Mucosa of descending colon (tissue), 3 donors: ENCODE data around the gene PSD. TPM values are rescaled to one million over a fixed set of nuclear protein-coding genes. Genes with fewer than 3 reads are reported as not detected.

ENCODE experiments used
- ATAC-seq: fragments of 200-7000 bp; cut with Tn5 transposase; one replicate; pipeline ENCODE4 v1.9.1; 2020; ENCODE audit warnings: mild to moderate bottlenecking, moderate library complexity
- DNase-seq, 3 donors: peaks; one replicate each; pipeline ENCODE4 v3.0.0-alpha.2; 2020
- H3K36me3 ChIP-seq: fragments of 200-600 bp; one replicate; pipeline ENCODE4 v1.8.0; 2021; ENCODE audit warnings: low read depth, mild to moderate bottlenecking
- H3K4me1 ChIP-seq: fragments of 200-600 bp; one replicate; pipeline ENCODE4 v1.8.0; 2021; ENCODE audit warnings: low read depth, mild to moderate bottlenecking
- H3K4me3 ChIP-seq: fragments of 200-600 bp; one replicate; pipeline ENCODE4 v1.8.0; 2021; ENCODE audit warnings: mild to moderate bottlenecking
- H3K9me3 ChIP-seq: fragments of 200-600 bp; one replicate; pipeline ENCODE4 v1.8.0; 2021; ENCODE audit warnings: mild to moderate bottlenecking
- intact Hi-C, 2 donors: fragments of 100-400 bp; cut with DNase I in 1 of 2; cut with micrococcal nuclease in 1 of 2; formaldehyde crosslinking; loops; one replicate each; pipeline versions ENCODE4 v1.11.0 to v1.11.1; 2022; cut with DNase I, micrococcal nuclease
- total RNA-seq, 3 donors: library from RNA; stranded (reverse); fragmentation: NEBNext Ultra II Directional in 2 of 3; extraction: Animal tissue kit (Norgen Biotek cat#: 25700) in 2 of 3; gene quantifications; one replicate each; pipeline versions ENCODE4 v1.2.1 to v1.2.4, GENCODE V29; 2021 to 2023
- TF ChIP-seq, protein P1 (sequence below): fragments of 200-600 bp; IDR thresholded peaks from one replicate; pipeline ENCODE4 v1.8.0; 2022; ENCODE audit warnings: antibody characterized with exemption, mild to moderate bottlenecking
- donor health status: DM: no; HTN: no; CAD: no; lungs with moderate emphysema.
- donor health status: DM: no; HTN: no; CAD: no.
- donor health status: DM: no; HTN: yes; CAD: no.

The PSD gene
- total RNA-seq, 3 donors from 2014 or later: 8.2 to 228 (median 11.4) TPM

- Histone ChIP-seq H3K4me3 (no peak overlapping the region), H3K4me1 (no peaks in the 10 kb centered on the region), H3K9me3 (no peaks in the 10 kb centered on the region), H3K36me3 (peaks cover 34% of the 10 kb centered on the region)
- TF ChIP-seq, protein P1, sequence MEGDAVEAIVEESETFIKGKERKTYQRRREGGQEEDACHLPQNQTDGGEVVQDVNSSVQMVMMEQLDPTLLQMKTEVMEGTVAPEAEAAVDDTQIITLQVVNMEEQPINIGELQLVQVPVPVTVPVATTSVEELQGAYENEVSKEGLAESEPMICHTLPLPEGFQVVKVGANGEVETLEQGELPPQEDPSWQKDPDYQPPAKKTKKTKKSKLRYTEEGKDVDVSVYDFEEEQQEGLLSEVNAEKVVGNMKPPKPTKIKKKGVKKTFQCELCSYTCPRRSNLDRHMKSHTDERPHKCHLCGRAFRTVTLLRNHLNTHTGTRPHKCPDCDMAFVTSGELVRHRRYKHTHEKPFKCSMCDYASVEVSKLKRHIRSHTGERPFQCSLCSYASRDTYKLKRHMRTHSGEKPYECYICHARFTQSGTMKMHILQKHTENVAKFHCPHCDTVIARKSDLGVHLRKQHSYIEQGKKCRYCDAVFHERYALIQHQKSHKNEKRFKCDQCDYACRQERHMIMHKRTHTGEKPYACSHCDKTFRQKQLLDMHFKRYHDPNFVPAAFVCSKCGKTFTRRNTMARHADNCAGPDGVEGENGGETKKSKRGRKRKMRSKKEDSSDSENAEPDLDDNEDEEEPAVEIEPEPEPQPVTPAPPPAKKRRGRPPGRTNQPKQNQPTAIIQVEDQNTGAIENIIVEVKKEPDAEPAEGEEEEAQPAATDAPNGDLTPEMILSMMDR: no peak
- ATAC-seq: no peak
- intact Hi-C loops: no loop called here
- DNase-seq: no peak
Observed at GRCh38 chr10:102375250-102375649, 43.3 kb downstream of the PSD start.

DNA sequence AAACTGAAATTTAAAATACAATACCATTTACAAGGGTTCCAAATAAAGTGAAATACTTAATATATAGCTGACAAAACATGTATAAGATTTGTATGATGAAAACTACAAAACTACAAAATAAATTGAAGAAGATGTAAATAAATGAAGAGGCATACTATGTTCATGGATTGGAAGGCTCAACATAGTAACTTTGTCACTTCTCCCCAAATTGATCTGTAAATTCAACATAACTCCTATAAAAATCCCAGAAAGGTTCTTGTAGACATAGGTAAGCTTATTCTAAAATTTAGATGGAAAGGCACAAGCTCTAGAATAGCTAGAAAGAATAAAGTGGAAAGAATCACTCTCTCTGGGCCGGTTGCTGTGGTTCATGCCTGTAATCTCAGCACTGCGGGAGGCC is 47.3 kb downstream of the PSD start:
- H3K9me3 ChIP-seq: no peaks in the 10 kb centered on the region
- no peak overlapping the region for H3K4me3 ChIP-seq
- ATAC-seq: no peak
- H3K4me1 ChIP-seq: no peaks in the 10 kb centered on the region
- DNase-seq: no peak
- TF ChIP-seq, protein P1: no peak
- H3K36me3 ChIP-seq: peaks cover 36% of the 10 kb centered on the region
- intact Hi-C loops: no loop called here

- no peak overlapping the region for H3K4me3 ChIP-seq
- no peak for DNase-seq
- no peak for ATAC-seq
- TF ChIP-seq, protein P1: no peak
- H3K4me1 ChIP-seq: no peaks in the 10 kb centered on the region
- intact Hi-C loops: no loop called here
- H3K36me3 ChIP-seq: peaks cover 28% of the 10 kb centered on the region
- no peaks in the 10 kb centered on the region for H3K9me3 ChIP-seq
Observed at GRCh38 chr10:102368077-102368476, 50.5 kb downstream of the PSD start.

- Histone ChIP-seq H3K4me1 (no peaks in the 10 kb centered on the region), H3K4me3 (no peak overlapping the region), H3K36me3 (peaks cover 25% of the 10 kb centered on the region), H3K9me3 (no peaks in the 10 kb centered on the region)
- intact Hi-C loops: no loop called here
- ATAC-seq: no peak
- DNase-seq: no peak
- TF ChIP-seq, protein P1: no peak
Observed at GRCh38 chr10:102367441-102367840, 51.1 kb downstream of the PSD start.

GRCh38 chr10:102358712-102359382 is 59.7 kb downstream of the PSD start:
- H3K4me1 ChIP-seq: no peaks in the 10 kb centered on the region
- H3K36me3 ChIP-seq: peaks cover 18% of the 10 kb centered on the region
- intact Hi-C loops: loop anchor here in 1 of 2 donors (10.0 kb wide), 1 partner anchor 194 kb away; no protein-coding TSS in a partner anchor
- ATAC-seq (no peak), DNase-seq (no peak)
- TF ChIP-seq, protein P1: no peak
- H3K9me3 ChIP-seq: no peaks in the 10 kb centered on the region
- no peak overlapping the region for H3K4me3 ChIP-seq
